Measurements from ENCODE around the gene UGT3A2.

- TF ChIP-seq POLR2AphosphoS5 (IDR thresholded peaks at IDR 0.05; ENCODE audit: borderline replicate concordance, low read depth, low read length), result no peak
- no peak for TF ChIP-seq EZH2 (IDR thresholded peaks at IDR 0.05)
- TF ChIP-seq FOXP2 (optimal IDR thresholded peaks at IDR 0.05; ENCODE audit: control extremely low read depth, extremely low read length, insufficient read depth), result no peak
These were observed 53.5 kb downstream of the UGT3A2 start for GRCh38 chr5:36013182-36013581.

Measured in SK-N-MC (cell line).